Neuronal stem cell (in vitro differentiated cells): ENCODE measurements around the gene VPS13D.

Experiments used
- DNase-seq: peaks from one replicate; pipeline ENCODE4 v3.0.0-alpha.2; 2013; ENCODE audit warnings: low spot score
- H2AFZ ChIP-seq: one replicate; pipeline ENCODE4 v1.6.1; 2013; ENCODE audit warnings: mild to moderate bottlenecking, low read length, inconsistent platforms
- H2AK5ac ChIP-seq: 2 replicates; pipeline ENCODE4 v1.6.1; 2013; ENCODE audit warnings: low read depth, mild to moderate bottlenecking, inconsistent platforms, low read length, moderate library complexity, mixed read lengths
- H2BK120ac ChIP-seq: 2 replicates; pipeline ENCODE4 v1.6.1; 2013; ENCODE audit warnings: low read depth, mild to moderate bottlenecking, inconsistent platforms, low read length, moderate library complexity, mixed read lengths
- H2BK12ac ChIP-seq: one replicate; pipeline ENCODE4 v1.6.1; 2013; ENCODE audit warnings: low read length, inconsistent platforms
- H2BK15ac ChIP-seq: 2 replicates; pipeline ENCODE4 v1.6.1; 2013; ENCODE audit warnings: mild to moderate bottlenecking, low read length, inconsistent platforms, mixed read lengths
- H2BK5ac ChIP-seq: one replicate; pipeline ENCODE4 v1.6.1; 2013; ENCODE audit warnings: inconsistent platforms, mild to moderate bottlenecking, low read length, moderate library complexity
- H3K14ac ChIP-seq: one replicate; pipeline ENCODE4 v1.6.1; 2013; ENCODE audit warnings: low read length, inconsistent platforms
- H3K18ac ChIP-seq: 2 replicates; pipeline ENCODE4 v1.6.1; 2013; ENCODE audit warnings: low read length, inconsistent platforms
- H3K23ac ChIP-seq: 2 replicates; pipeline ENCODE4 v1.6.1; 2013; ENCODE audit warnings: low read depth, mild to moderate bottlenecking, mixed read lengths, low read length, inconsistent platforms; ENCODE audit not compliant: poor library complexity
- H3K27ac ChIP-seq: replicated peaks from 3 replicates; pipeline ENCODE4 v1.5.1; 2013; ENCODE audit warnings: low read length, inconsistent platforms
- H3K27me3 ChIP-seq, 3 experiments: 2 replicates each; pipeline ENCODE4 v1.6.1; 2013; ENCODE audit warnings: low read length in 3 of 3, mild to moderate bottlenecking in 2 of 3, inconsistent platforms in 1 of 3, low read depth in 1 of 3, mixed read lengths in 1 of 3, moderate library complexity in 1 of 3; ENCODE audit not compliant: control insufficient read depth in 3 of 3, insufficient read depth in 3 of 3
- H3K36me3 ChIP-seq, 2 donors: replicated peaks in 1 of 2; 2 replicates each; pipeline ENCODE4 v1.6.1; 2013; ENCODE audit warnings: low read length in 2 of 2; ENCODE audit not compliant: control insufficient read depth in 2 of 2, insufficient read depth in 2 of 2
- H3K4ac ChIP-seq: 2 replicates; pipeline ENCODE4 v1.6.1; 2013; ENCODE audit warnings: inconsistent platforms, mild to moderate bottlenecking, low read length, moderate library complexity
- H3K4me1 ChIP-seq, 2 donors: 1 replicate in 1 of 2; 2 replicates in 1 of 2; pipeline ENCODE4 v1.6.1; 2013; ENCODE audit warnings: low read length in 2 of 2, low read depth in 1 of 2; ENCODE audit not compliant: control insufficient read depth in 2 of 2, insufficient read depth in 1 of 2
- H3K4me2 ChIP-seq: one replicate; pipeline ENCODE4 v1.6.1; 2013; ENCODE audit warnings: mild to moderate bottlenecking, low read length, inconsistent platforms; ENCODE audit not compliant: insufficient read depth, poor library complexity, severe bottlenecking
- H3K4me3 ChIP-seq, 2 donors: 2 replicates each; pipeline ENCODE4 v1.5.1; 2013; ENCODE audit warnings: low read length in 2 of 2, mild to moderate bottlenecking in 2 of 2, inconsistent platforms in 1 of 2, moderate library complexity in 1 of 2
- H3K79me1 ChIP-seq: one replicate; pipeline ENCODE4 v1.6.1; 2013; ENCODE audit warnings: low read depth, mild to moderate bottlenecking, inconsistent platforms, low read length, moderate library complexity
- H3K9ac ChIP-seq: one replicate; pipeline ENCODE4 v1.6.1; 2013; ENCODE audit warnings: mild to moderate bottlenecking, low read depth, low read length, inconsistent platforms; ENCODE audit not compliant: poor library complexity
- H3K9me3 ChIP-seq, 2 donors: replicated peaks in 1 of 2; 2 replicates each; pipeline versions ENCODE3 to v1.6.1; 2013; ENCODE audit warnings: low read length in 2 of 2, mild to moderate bottlenecking in 2 of 2, inconsistent platforms in 1 of 2, low read depth in 1 of 2, mixed read lengths in 1 of 2, moderate library complexity in 1 of 2; ENCODE audit not compliant: control insufficient read depth in 2 of 2, insufficient read depth in 1 of 2
- H4K8ac ChIP-seq: one replicate; pipeline ENCODE4 v1.6.1; 2013; ENCODE audit warnings: low read depth, mild to moderate bottlenecking, inconsistent platforms, low read length, moderate library complexity
- H4K91ac ChIP-seq: one replicate; pipeline ENCODE4 v1.6.1; 2013; ENCODE audit warnings: low read length, low read depth, mild to moderate bottlenecking, inconsistent platforms; ENCODE audit not compliant: poor library complexity
- WGBS, 2 donors: extraction: QIAGEN DNeasy Blood & Tissue Kit; methylation state at CpG; one replicate each; pipeline ENCODE4 v1.1.7; 2013; ENCODE audit warnings: missing lambda C conversion rate in 2 of 2, mixed read lengths in 1 of 2; ENCODE audit not compliant: insufficient read length in 2 of 2, insufficient replicate concordance in 1 of 2; ENCODE audit errors: extremely low coverage in 2 of 2; 5-methylcytosine and 5-hydroxymethylcytosine counted together

Gene VPS13D

DNA sequence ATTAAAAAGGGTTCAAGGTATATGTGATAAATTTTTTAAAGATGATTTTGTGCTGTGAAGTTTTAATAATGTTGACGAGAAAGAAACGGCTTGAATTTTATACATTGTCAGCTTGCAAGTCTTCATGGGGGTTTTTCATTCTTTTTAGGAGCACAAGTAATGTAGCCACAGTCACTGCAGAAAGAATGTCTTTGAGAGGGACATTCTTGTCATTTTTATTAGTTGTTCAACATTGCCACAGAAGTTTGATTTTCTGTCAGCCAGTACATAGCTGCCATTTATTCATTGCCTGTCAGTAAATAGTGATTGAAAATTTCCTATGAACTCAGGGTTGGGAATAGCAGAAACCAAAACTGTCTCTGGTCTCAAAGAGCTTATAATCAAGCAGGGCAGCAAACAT is 231.9 kb downstream of the VPS13D start:
- DNase-seq, result no peak
- H2BK12ac ChIP-seq, result no peak overlapping the region
- H3K4ac ChIP-seq, result no peak overlapping the region
- no peak overlapping the region for H3K9ac ChIP-seq
- no peaks in the 10 kb centered on the region for H3K79me1 ChIP-seq
- no peak overlapping the region for H4K8ac ChIP-seq
- H3K4me3 ChIP-seq, result no peak overlapping the region
- no peak overlapping the region for H4K91ac ChIP-seq
- H2BK5ac ChIP-seq, result no peak overlapping the region
- peaks cover 0 to 8% of the 10 kb centered on the region in 2 donors for H3K36me3 ChIP-seq
- no peak overlapping the region for H2BK120ac ChIP-seq
- H3K14ac ChIP-seq, result no peak overlapping the region
- no peaks in the 10 kb centered on the region for H3K9me3 ChIP-seq
- WGBS, 2 donors, result 100% methylated on average over 1 to 2 of the region's 2 CpGs
- no peak overlapping the region for H2AK5ac ChIP-seq
- no peak overlapping the region for H3K27ac ChIP-seq
- no peak overlapping the region for H3K18ac ChIP-seq
- no peak overlapping the region for H2AFZ ChIP-seq
- peaks cover 12 to 15% of the 10 kb centered on the region in 2 donors for H3K4me1 ChIP-seq
- no peak overlapping the region for H3K23ac ChIP-seq
- H3K4me2 ChIP-seq, result no peak overlapping the region
- no peak overlapping the region for H2BK15ac ChIP-seq
- no peaks in the 10 kb centered on the region for H3K27me3 ChIP-seq

DNA sequence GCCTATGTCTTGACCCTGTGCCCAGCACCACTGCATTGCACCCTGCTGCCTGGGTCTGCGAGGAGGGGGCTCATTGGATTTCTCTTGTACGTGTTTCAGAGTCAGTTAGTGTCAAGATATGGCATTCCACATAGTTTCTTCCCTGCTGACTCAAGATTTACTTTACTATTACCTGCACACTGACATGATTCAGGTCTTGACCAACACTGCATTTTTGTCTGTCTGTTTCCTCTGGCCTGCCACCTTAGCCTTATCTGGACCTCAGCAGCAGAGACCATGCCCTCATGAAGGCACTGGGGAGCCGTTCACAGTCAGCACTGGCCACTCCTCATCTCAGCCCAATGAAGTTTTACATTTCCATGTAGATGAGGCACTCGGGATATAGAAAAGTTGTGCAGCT is 232.8 kb downstream of the VPS13D start:
- Histone ChIP-seq H3K4me1 (peaks cover 13 to 16% of the 10 kb centered on the region in 2 donors), H3K27ac (no peak overlapping the region), H3K9ac (no peak overlapping the region), H4K91ac (no peak overlapping the region), H3K27me3 (no peaks in the 10 kb centered on the region), H3K18ac (peak overlapping the region; percentile 46), H3K4ac (no peak overlapping the region), H2BK120ac (no peak overlapping the region), H3K9me3 (no peaks in the 10 kb centered on the region), H3K36me3 (peaks cover 0 to 8% of the 10 kb centered on the region in 2 donors), H2AFZ (no peak overlapping the region), H2AK5ac (no peak overlapping the region), H2BK5ac (no peak overlapping the region), H3K4me2 (no peak overlapping the region), H2BK15ac (no peak overlapping the region), H4K8ac (no peak overlapping the region), H3K79me1 (no peaks in the 10 kb centered on the region), H3K4me3 (no peak overlapping the region), H2BK12ac (no peak overlapping the region), H3K14ac (no peak overlapping the region), H3K23ac (no peak overlapping the region)
- no peak for DNase-seq
- WGBS, 2 donors, result no CpG with 5 or more reads among the region's 4 CpGs

DNA sequence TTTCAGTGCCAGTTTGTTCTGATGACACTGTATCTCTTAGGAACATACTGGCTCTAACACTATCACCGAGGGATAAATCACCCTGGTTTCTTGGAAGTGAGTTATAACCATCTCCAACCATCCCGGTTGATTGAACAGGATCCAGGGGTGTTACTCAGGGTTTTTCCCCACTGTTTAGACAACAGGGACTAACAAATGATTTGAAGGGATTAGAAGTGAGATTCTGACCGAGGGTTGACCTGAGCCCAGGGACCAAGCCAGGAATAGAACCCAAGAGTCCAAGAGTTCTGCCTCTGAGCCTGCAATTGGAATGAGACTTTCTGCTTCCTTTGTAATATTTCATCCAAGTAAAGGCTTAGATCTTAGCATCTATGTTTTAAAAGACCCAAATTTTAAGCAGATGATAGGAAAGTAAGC is 234.2 kb downstream of the VPS13D start:
- no peak overlapping the region for H3K14ac ChIP-seq
- WGBS, 2 donors, result no CpG with 5 or more reads among the region's 3 CpGs
- H3K4ac ChIP-seq, result no peak overlapping the region
- H3K79me1 ChIP-seq, result no peaks in the 10 kb centered on the region
- no peak overlapping the region for H2BK12ac ChIP-seq
- no peak overlapping the region for H3K18ac ChIP-seq
- no peak overlapping the region for H3K9ac ChIP-seq
- no peak overlapping the region for H3K23ac ChIP-seq
- H2AFZ ChIP-seq, result no peak overlapping the region
- peaks cover 13 to 20% of the 10 kb centered on the region in 2 donors for H3K4me1 ChIP-seq
- no peak for DNase-seq
- H4K91ac ChIP-seq, result no peak overlapping the region
- no peak overlapping the region for H4K8ac ChIP-seq
- H2AK5ac ChIP-seq, result no peak overlapping the region
- no peak overlapping the region for H2BK15ac ChIP-seq
- H3K4me3 ChIP-seq, result no peak overlapping the region
- H3K9me3 ChIP-seq, result no peaks in the 10 kb centered on the region
- H2BK5ac ChIP-seq, result no peak overlapping the region
- no peak overlapping the region for H2BK120ac ChIP-seq
- H3K27me3 ChIP-seq, result no peaks in the 10 kb centered on the region
- no peak overlapping the region for H3K4me2 ChIP-seq
- peaks cover 0 to 8% of the 10 kb centered on the region in 2 donors for H3K36me3 ChIP-seq
- H3K27ac ChIP-seq, result no peak overlapping the region

DNA sequence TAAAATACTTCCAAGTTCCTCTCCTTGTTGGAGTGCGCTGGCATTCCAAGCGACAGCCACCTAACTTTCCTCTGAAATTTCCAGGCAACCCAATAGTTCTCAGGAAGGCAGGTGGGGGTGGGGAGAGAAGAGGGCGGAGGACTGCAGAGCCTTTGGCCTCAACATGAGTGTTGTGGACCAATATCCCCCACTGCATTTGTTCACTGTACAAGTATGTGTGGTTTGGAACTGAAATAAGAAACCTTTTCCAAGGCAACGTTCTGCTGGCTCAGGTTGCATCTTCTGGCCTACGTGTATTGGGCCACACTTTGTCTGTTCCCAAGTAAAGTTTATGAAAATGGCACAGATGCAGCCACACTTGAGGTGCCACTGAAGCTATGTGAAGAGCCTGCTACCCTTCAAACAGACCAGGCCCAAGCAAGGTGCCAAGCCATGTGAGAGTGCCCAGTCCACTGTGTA is 234.8 kb downstream of the VPS13D start:
- Histone ChIP-seq H3K9ac (no peak overlapping the region), H2AK5ac (peak overlapping the region; percentile 12), H3K4me1 (peaks cover 13 to 20% of the 10 kb centered on the region in 2 donors), H3K14ac (no peak overlapping the region), H4K8ac (peak overlapping the region; percentile 83), H2BK5ac (no peak overlapping the region), H3K23ac (no peak overlapping the region), H3K79me1 (no peaks in the 10 kb centered on the region), H2BK120ac (no peak overlapping the region), H3K27ac (no peak overlapping the region), H2AFZ (no peak overlapping the region), H3K27me3 (no peaks in the 10 kb centered on the region), H3K4me3 (no peak overlapping the region), H3K4me2 (no peak overlapping the region), H3K4ac (no peak overlapping the region), H3K9me3 (no peaks in the 10 kb centered on the region), H4K91ac (no peak overlapping the region), H3K18ac (peak overlapping the region; percentile 36), H3K36me3 (peaks cover 0 to 8% of the 10 kb centered on the region in 2 donors), H2BK15ac (no peak overlapping the region), H2BK12ac (no peak overlapping the region)
- no peak for DNase-seq
- no CpG with 5 or more reads among the region's 5 CpGs for WGBS, 2 donors
